PC-3 (cell line): ENCODE results near the gene KCNT1. TPM values are rescaled to one million over a fixed set of nuclear protein-coding genes. Genes with fewer than 3 reads are reported as not detected.

Source experiments
- ATAC-seq: fragments of 200-7000 bp; cut with Tn5 transposase; 2 replicates; pipeline ENCODE4 v1.9.1; 2020; ENCODE audit warnings: mild to moderate bottlenecking, moderate library complexity
- BruUV-seq: library from RNA; stranded (reverse); fragments of 400-500 nt; replicated peaks from 2 replicates; lab custom pipeline; 2021; lab: Mats Ljungman, UMichigan
- CTCF ChIA-PET: fragments of 300-600 bp; sonication (Branson Sonifier 250); formaldehyde crosslinking; loops from one replicate; lab custom pipeline; 2022; ENCODE audit warnings: antibody characterized with exemption; lab: Charles Lee
- POLR2A ChIA-PET: fragments of 300-600 bp; sonication (Branson Sonifier 250); formaldehyde crosslinking; loops from one replicate; lab custom pipeline; 2022; ENCODE audit warnings: antibody characterized with exemption; ENCODE audit not compliant: unreplicated experiment; lab: Charles Lee
- DNase-seq: peaks from one replicate; pipeline ENCODE4 v3.0.0-alpha.2; 2015
- H2AFZ ChIP-seq: fragments of 300-600 bp; sonication (generic); 2 replicates; pipeline ENCODE4 v1.6.0; 2016; ENCODE audit warnings: antibody characterized with exemption, low read length
- H3F3A ChIP-seq: fragments of 300-600 bp; sonication (generic); one replicate; pipeline ENCODE4 v1.6.0; 2017; ENCODE audit warnings: antibody characterized with exemption, low read length, control low read depth, mild to moderate bottlenecking; ENCODE audit not compliant: unreplicated experiment
- H3K27ac ChIP-seq: fragments of 300-600 bp; sonication (generic); 2 replicates; pipeline ENCODE4 v1.5.1; 2016; ENCODE audit warnings: mild to moderate bottlenecking, low read length
- H3K27me3 ChIP-seq: fragments of 300-600 bp; sonication (generic); 2 replicates; pipeline ENCODE4 v1.6.1; 2016; ENCODE audit warnings: low read length, mixed read lengths
- H3K36me3 ChIP-seq: fragments of 300-600 bp; sonication (generic); 2 replicates; pipeline ENCODE4 v1.6.1; 2016; ENCODE audit warnings: low read depth, mixed run types, low read length, mixed read lengths
- H3K4me1 ChIP-seq: fragments of 300-600 bp; sonication (generic); 2 replicates; pipeline ENCODE4 v1.5.1; 2016; ENCODE audit warnings: low read length; ENCODE audit not compliant: insufficient read depth
- H3K4me2 ChIP-seq: fragments of 300-600 bp; sonication (generic); 2 replicates; pipeline ENCODE4 v1.6.0; 2016; ENCODE audit warnings: low read length
- H3K4me3 ChIP-seq: fragments of 300-600 bp; sonication (generic); 2 replicates; pipeline ENCODE4 v1.5.1; 2016; ENCODE audit warnings: mild to moderate bottlenecking, low read length, mixed read lengths
- H3K79me2 ChIP-seq: fragments of 300-600 bp; sonication (generic); 2 replicates; pipeline ENCODE4 v1.6.1; 2017; ENCODE audit warnings: low read length, mixed read lengths
- H3K9ac ChIP-seq: fragments of 300-600 bp; sonication (generic); 2 replicates; pipeline ENCODE4 v1.6.0; 2016; ENCODE audit warnings: mild to moderate bottlenecking, low read length
- H3K9me2 ChIP-seq: fragments of 300-600 bp; sonication (generic); replicated peaks from 2 replicates; pipeline ENCODE4 v1.6.1; 2016; ENCODE audit warnings: mixed run types, low read length, mixed read lengths
- H3K9me3 ChIP-seq: fragments of 300-600 bp; sonication (generic); 2 replicates; pipeline ENCODE4 v1.6.1; 2016; ENCODE audit warnings: low read length, mixed read lengths
- H4K20me1 ChIP-seq: fragments of 300-600 bp; sonication (generic); 2 replicates; pipeline ENCODE4 v1.6.1; 2016; ENCODE audit warnings: low read length, mixed read lengths
- CTCF ChIP-seq: fragments of 300-600 bp; sonication (generic); conservative IDR thresholded peaks from 2 replicates; pipeline ENCODE4 v1.5.1; 2017; ENCODE audit warnings: antibody characterized with exemption, low read depth, mild to moderate bottlenecking, low read length
- EZH2 ChIP-seq: fragments of 300-600 bp; sonication (generic); IDR thresholded peaks from one replicate; pipeline ENCODE4 v1.6.1; 2017; ENCODE audit warnings: antibody characterized with exemption, mild to moderate bottlenecking, low read length; ENCODE audit not compliant: unreplicated experiment
- EZH2phosphoT487 ChIP-seq: fragments of 300-600 bp; sonication (generic); IDR thresholded peaks from 2 replicates; pipeline ENCODE4 v1.6.1; 2018; ENCODE audit warnings: mild to moderate bottlenecking, antibody characterized with exemption, low read length, borderline replicate concordance
- intact Hi-C: fragments of 100-400 bp; cut with micrococcal nuclease; formaldehyde crosslinking; loops from 2 replicates; pipeline ENCODE4 v1.9.0; 2023
- total RNA-seq: library from RNA; depleted of rRNA; stranded (reverse); fragments of >200 nt; gene quantifications from 2 replicates; pipeline ENCODE4 v1.2.3, GENCODE V29; 2014

The KCNT1 gene
- total RNA-seq, 1 experiment from 2014 or later, result not detected

GRCh38 chr9:135780626-135781025, 78.6 kb downstream of the KCNT1 start:
- CTCF ChIA-PET, result no interaction called here
- no TSS peak for BruUV-seq
- intact Hi-C loops, result no loop called here

DNA sequence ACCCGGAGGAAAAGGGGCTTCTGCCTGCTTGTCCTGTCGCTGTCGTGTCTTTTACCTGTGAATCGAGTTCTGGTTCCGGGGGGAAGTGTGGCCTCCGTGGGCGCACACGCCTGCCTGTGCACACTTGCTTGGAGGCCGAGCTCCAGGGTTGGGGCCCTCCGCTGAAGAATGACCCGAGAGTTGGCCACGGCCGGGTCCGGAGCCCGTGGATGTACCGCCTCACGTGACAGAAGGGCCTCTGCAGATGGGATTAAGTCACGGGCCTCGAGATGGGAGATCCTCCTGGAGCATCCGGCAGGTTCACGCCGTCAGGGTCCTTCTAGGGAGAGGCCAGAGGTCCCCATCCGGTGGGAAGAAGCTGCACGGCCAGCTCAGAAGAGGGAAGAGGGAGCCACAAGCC, 81.0 kb downstream of the KCNT1 start:
- no peak overlapping the region for H3K9ac ChIP-seq
- CTCF ChIA-PET, result no interaction called here

More at GRCh38 chr9:135780626-135781025, 78.6 kb downstream of the KCNT1 start:
- TF ChIP-seq EZH2phosphoT487 (no peak), EZH2 (no peak), CTCF (no peak)
- Histone ChIP-seq H3F3A (no peaks in the 10 kb centered on the region), H3K27me3 (0 out of 2 replicates have a peak, but pooled peaks cover 3% of the 10 kb centered on the region), H3K9ac (no peak overlapping the region), H3K36me3 (no peaks in the 10 kb centered on the region), H3K27ac (no peak overlapping the region), H3K4me1 (no peaks in the 10 kb centered on the region), H3K4me2 (no peak overlapping the region), H3K9me2 (no peaks in the 10 kb centered on the region), H2AFZ (no peak overlapping the region), H4K20me1 (no peaks in the 10 kb centered on the region), H3K9me3 (no peaks in the 10 kb centered on the region), H3K4me3 (no peak overlapping the region), H3K79me2 (no peaks in the 10 kb centered on the region)
- ATAC-seq, result no peak
- no peak for DNase-seq
- POLR2A ChIA-PET, result no interaction called here

More for the DNA sequence above, 81.0 kb downstream of the KCNT1 start:
- Histone ChIP-seq H3K9me2 (no peaks in the 10 kb centered on the region), H3K4me3 (no peak overlapping the region), H3K9me3 (no peaks in the 10 kb centered on the region), H2AFZ (no peak overlapping the region), H3K4me2 (no peak overlapping the region), H4K20me1 (no peaks in the 10 kb centered on the region), H3K4me1 (no peaks in the 10 kb centered on the region), H3K27me3 (0 out of 2 replicates have a peak, but pooled peaks cover 3% of the 10 kb centered on the region), H3K79me2 (no peaks in the 10 kb centered on the region), H3K36me3 (no peaks in the 10 kb centered on the region), H3K27ac (no peak overlapping the region), H3F3A (no peaks in the 10 kb centered on the region)
- POLR2A ChIA-PET, result no interaction called here
- intact Hi-C loops, result no loop called here
- ATAC-seq, result no peak
- no TSS peak for BruUV-seq
- TF ChIP-seq CTCF (no peak), EZH2phosphoT487 (no peak), EZH2 (no peak)
- DNase-seq, result no peak
